OCI-LY1 (cell line): ENCODE results near the gene JAKMIP2.
"Not testable (repeated sequence)": the region's sequence is repeated elsewhere in the genome, so short reads cannot be mapped to it uniquely, and the experiment has no call there.

Experiments used
- H2AFZ ChIP-seq: fragments of 200-600 bp; sonication (generic), shearing (Covaris generic); 2 replicates; pipeline ENCODE4 v1.6.0; 2014; ENCODE audit warnings: antibody characterized with exemption, mild to moderate bottlenecking, low read length
- H3F3A ChIP-seq: fragments of 200-600 bp; sonication (generic), shearing (Covaris generic); 2 replicates; pipeline ENCODE4 v1.6.0; 2014; ENCODE audit warnings: mild to moderate bottlenecking, antibody characterized with exemption, low read length, moderate library complexity; ENCODE audit not compliant: insufficient read depth
- H3K27ac ChIP-seq: fragments of 200-600 bp; sonication (generic); 2 replicates; pipeline ENCODE4 v1.5.1; 2014; ENCODE audit warnings: low read length, mixed run types, mild to moderate bottlenecking, low read depth; ENCODE audit not compliant: poor library complexity, severe bottlenecking
- H3K27me3 ChIP-seq: fragments of 200-600 bp; sonication (generic); 2 replicates; pipeline ENCODE4 v1.6.0; 2014; ENCODE audit warnings: antibody characterized with exemption, mild to moderate bottlenecking, low read length, moderate library complexity; ENCODE audit not compliant: insufficient read depth
- H3K36me3 ChIP-seq: fragments of 200-600 bp; sonication (generic); 2 replicates; pipeline ENCODE4 v1.6.1; 2014; ENCODE audit warnings: mild to moderate bottlenecking, antibody characterized with exemption, low read length, moderate library complexity, mixed read lengths; ENCODE audit not compliant: insufficient read depth
- H3K4me1 ChIP-seq: fragments of 200-600 bp; sonication (generic); 2 replicates; pipeline ENCODE4 v1.5.1; 2014; ENCODE audit warnings: mild to moderate bottlenecking, low read length, moderate library complexity; ENCODE audit not compliant: insufficient read depth, severe bottlenecking
- H3K4me2 ChIP-seq: fragments of 200-600 bp; sonication (generic), shearing (Covaris generic); 2 replicates; pipeline ENCODE4 v1.6.1; 2014; ENCODE audit warnings: low read length
- H3K4me3 ChIP-seq: fragments of 200-600 bp; sonication (generic); 2 replicates; pipeline ENCODE4 v1.5.1; 2014; ENCODE audit warnings: low read length, low read depth, mild to moderate bottlenecking, mixed read lengths; ENCODE audit not compliant: poor library complexity, severe bottlenecking
- H3K79me2 ChIP-seq: fragments of 200-600 bp; shearing (Covaris generic); 2 replicates; pipeline ENCODE4 v1.6.1; 2016; ENCODE audit warnings: mixed run types, low read length, mixed read lengths; ENCODE audit not compliant: insufficient read depth
- H3K9ac ChIP-seq: fragments of 200-600 bp; sonication (generic), shearing (Covaris generic); 2 replicates; pipeline ENCODE4 v1.6.1; 2014; ENCODE audit warnings: mild to moderate bottlenecking, low read length, mixed read lengths
- H3K9me2 ChIP-seq: fragments of 200-600 bp; sonication (generic), shearing (Covaris generic); 2 replicates; pipeline ENCODE4 v1.6.1; 2014; ENCODE audit warnings: low read depth, mild to moderate bottlenecking, low read length, mixed read lengths
- H3K9me3 ChIP-seq: fragments of 200-600 bp; shearing (Covaris generic); 2 replicates; pipeline ENCODE4 v1.6.1; 2014; ENCODE audit warnings: low read length, mixed read lengths
- H4K20me1 ChIP-seq: fragments of 200-600 bp; sonication (generic), shearing (Covaris generic); 2 replicates; pipeline ENCODE4 v1.6.0; 2016; ENCODE audit warnings: mild to moderate bottlenecking, low read length; ENCODE audit not compliant: insufficient read depth
- EZH2 ChIP-seq: fragments of 200-600 bp; sonication (generic), shearing (Covaris generic); IDR thresholded peaks from 2 replicates; pipeline ENCODE4 v1.8.0; 2017; ENCODE audit warnings: borderline replicate concordance, mixed run types, mild to moderate bottlenecking, antibody characterized with exemption, low read length, moderate library complexity, mixed read lengths
- TF ChIP-seq, protein P1 (sequence below): fragments of 200-600 bp; sonication (generic), shearing (Covaris generic); IDR thresholded peaks from 2 replicates; pipeline ENCODE4 v1.5.1; 2017; ENCODE audit warnings: mild to moderate bottlenecking, antibody characterized with exemption, low read length, moderate library complexity, mixed read lengths

Gene JAKMIP2

DNA sequence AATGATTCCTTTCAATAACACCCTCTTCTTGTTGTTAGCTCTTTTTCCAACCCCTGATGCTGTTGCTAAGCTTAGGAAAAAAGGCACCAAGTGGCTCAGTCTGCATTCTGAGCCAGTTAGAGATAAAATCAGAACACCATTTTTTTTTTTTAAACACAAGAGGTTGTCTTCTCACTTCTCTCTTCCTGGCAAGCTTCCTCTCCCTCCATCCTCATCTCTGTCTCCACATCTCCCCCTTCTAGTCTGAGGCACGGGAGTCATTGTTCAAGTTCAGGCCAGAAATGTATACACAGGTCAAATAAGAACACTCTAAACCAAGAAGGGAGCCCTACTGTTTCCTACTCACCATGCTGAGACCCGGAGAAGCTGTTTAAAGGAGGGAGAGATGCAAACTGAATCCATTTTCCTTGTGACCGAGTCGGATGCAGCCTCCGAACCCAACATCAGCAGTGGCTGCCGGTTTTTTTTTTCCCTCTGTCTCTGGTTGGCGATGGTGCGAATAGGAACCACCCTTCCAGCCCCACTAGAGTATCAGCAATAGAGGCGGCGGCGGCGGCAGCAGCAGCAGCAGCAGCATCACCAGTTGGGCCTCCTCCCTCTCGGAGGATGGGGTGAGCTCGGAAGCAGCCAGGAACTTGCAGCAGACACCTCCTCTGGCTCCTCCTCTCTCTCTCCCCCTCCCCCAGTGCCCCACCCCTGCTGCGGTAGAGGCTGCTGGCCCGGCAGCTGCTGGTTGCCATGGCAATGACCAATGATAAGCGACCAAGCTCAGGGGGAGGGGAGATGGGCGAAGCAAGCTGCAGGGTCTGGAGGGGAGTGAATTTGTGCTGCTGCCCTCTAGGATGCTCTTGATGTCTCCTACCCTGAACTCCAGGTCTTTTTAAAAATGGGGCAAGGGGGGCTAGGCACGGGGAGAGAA, at the start of gene JAKMIP2:
JAKMIP2 (minus strand) TSS at position 619 of the 919 bp plus-strand sequence. CDS start 110,922 bp downstream, outside the sequence.
- H3K9me2 ChIP-seq, result no peaks in the 10 kb centered on the region; the same call in 1 of the 2 replicates
- no peak for TF ChIP-seq EZH2
- TF ChIP-seq, protein P1, sequence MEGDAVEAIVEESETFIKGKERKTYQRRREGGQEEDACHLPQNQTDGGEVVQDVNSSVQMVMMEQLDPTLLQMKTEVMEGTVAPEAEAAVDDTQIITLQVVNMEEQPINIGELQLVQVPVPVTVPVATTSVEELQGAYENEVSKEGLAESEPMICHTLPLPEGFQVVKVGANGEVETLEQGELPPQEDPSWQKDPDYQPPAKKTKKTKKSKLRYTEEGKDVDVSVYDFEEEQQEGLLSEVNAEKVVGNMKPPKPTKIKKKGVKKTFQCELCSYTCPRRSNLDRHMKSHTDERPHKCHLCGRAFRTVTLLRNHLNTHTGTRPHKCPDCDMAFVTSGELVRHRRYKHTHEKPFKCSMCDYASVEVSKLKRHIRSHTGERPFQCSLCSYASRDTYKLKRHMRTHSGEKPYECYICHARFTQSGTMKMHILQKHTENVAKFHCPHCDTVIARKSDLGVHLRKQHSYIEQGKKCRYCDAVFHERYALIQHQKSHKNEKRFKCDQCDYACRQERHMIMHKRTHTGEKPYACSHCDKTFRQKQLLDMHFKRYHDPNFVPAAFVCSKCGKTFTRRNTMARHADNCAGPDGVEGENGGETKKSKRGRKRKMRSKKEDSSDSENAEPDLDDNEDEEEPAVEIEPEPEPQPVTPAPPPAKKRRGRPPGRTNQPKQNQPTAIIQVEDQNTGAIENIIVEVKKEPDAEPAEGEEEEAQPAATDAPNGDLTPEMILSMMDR, result no peak
- H3F3A ChIP-seq, result no peaks in the 10 kb centered on the region
- no peaks in the 10 kb centered on the region for H3K9me3 ChIP-seq
- H3K4me2 ChIP-seq, result peak within 1 kb of the TSS; percentile 65
- peak within 1 kb of the TSS; percentile 61 for H3K4me3 ChIP-seq
- peak within 1 kb of the TSS; percentile 55 for H3K9ac ChIP-seq
- H2AFZ ChIP-seq, result 0 out of 2 replicates have a peak within 1 kb of the TSS, but pooled peaks have one; percentile 74
- no peak within 1 kb of the TSS for H3K27ac ChIP-seq
- H4K20me1 ChIP-seq, result no peaks in the 10 kb centered on the region
- no peaks in the 10 kb centered on the region for H3K79me2 ChIP-seq
- no peaks in the 10 kb centered on the region for H3K36me3 ChIP-seq
- H3K27me3 ChIP-seq, result no peaks in the 10 kb centered on the region
- peaks cover 10% of the 10 kb centered on the region for H3K4me1 ChIP-seq

DNA sequence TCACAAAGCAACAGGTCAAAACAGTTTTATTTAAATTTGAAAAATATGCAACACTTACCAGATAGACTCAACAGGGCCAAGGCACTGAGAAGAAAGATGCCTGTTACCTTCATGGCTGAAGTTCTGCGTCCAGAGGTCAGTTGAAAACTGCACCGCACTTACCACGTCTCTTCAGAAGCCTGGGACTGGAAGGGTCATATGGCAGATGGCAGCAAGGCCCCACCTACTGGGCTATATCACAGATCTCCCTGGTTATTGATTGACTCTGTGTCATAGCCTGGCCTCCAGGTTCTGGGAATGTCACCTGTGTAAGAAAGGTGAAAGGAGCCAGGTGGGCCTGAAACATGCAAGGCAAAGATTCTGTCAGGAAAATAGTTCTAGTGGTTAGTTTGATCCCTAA, 48.9 kb upstream of the JAKMIP2 start, which contains the start of gene SPINK1:
SPINK1 (minus strand) TSS at position 207 of the 400 bp plus-strand sequence; CDS start at position 113, 94 bp downstream.
- Histone ChIP-seq H3F3A (no peaks in the 10 kb centered on the region), H3K4me1 (no peaks in the 10 kb centered on the region), H4K20me1 (no peaks in the 10 kb centered on the region), H3K9me3 (no peaks in the 10 kb centered on the region), H3K4me2 (no peak within 1 kb of the TSS), H3K9me2 (no peaks in the 10 kb centered on the region), H3K79me2 (no peaks in the 10 kb centered on the region), H3K27ac (no peak within 1 kb of the TSS), H2AFZ (no peak within 1 kb of the TSS), H3K36me3 (no peaks in the 10 kb centered on the region), H3K4me3 (no peak within 1 kb of the TSS), H3K9ac (no peak within 1 kb of the TSS), H3K27me3 (no peaks in the 10 kb centered on the region)
- TF ChIP-seq EZH2, result no peak
- TF ChIP-seq, protein P1, result no peak

DNA sequence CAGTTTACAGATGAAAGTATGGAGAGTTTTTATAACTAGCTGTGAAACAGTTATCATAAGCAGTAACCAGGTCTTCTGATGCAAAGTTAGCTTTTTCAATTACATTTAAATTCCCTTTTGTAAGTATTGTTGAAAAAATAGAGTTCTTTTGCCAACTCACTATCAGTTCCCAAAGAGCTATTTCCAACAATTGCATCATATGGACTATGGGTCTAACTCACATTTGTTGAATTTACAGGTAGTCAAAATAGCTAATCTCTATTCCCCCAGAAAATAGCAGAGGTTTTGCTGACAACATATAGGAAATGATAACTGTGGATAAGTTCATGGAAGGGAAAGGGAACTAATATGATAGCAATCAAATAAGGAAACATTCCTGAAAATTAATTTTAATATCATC, 47.5 kb upstream of the JAKMIP2 start:
- no peaks in the 10 kb centered on the region for H3F3A ChIP-seq
- no peaks in the 10 kb centered on the region for H4K20me1 ChIP-seq
- H3K27ac ChIP-seq, result no peak overlapping the region
- no peaks in the 10 kb centered on the region for H3K9me2 ChIP-seq
- no peak overlapping the region for H3K4me2 ChIP-seq
- H3K36me3 ChIP-seq, result no peaks in the 10 kb centered on the region
- no peaks in the 10 kb centered on the region for H3K9me3 ChIP-seq
- H3K27me3 ChIP-seq, result no peaks in the 10 kb centered on the region
- H3K9ac ChIP-seq, result no peak overlapping the region
- no peak for TF ChIP-seq EZH2
- TF ChIP-seq, protein P1, result no peak
- H2AFZ ChIP-seq, result no peak overlapping the region
- H3K4me3 ChIP-seq, result no peak overlapping the region
- no peaks in the 10 kb centered on the region for H3K4me1 ChIP-seq
- no peaks in the 10 kb centered on the region for H3K79me2 ChIP-seq

DNA sequence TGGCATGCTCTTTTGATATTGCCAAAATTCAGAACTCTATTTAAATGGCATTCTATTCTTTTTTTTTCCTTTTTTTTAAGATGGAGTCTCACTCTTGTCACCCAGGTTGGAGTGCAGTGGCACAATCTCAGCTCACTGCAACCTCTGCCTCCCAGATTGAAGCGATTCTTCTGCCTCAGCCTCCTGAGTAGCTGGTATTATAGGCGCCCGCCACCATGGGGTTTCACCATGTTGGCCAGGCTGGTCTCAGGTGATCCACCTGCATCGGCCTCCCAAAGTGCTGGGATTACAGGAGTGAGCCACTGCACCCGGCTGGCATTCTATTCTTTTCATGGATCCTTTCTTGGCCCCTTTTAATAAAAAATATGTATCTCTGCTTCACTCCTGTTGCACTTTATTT, 44.5 kb upstream of the JAKMIP2 start:
- H3K79me2 ChIP-seq, H3K36me3 ChIP-seq, H3K9me2 ChIP-seq, H3K27ac ChIP-seq, H4K20me1 ChIP-seq, H3F3A ChIP-seq, H3K9ac ChIP-seq, H3K9me3 ChIP-seq, H3K4me2 ChIP-seq, H2AFZ ChIP-seq, H3K27me3 ChIP-seq, H3K4me1 ChIP-seq, H3K4me3 ChIP-seq: not testable (repeated sequence)
